IPS DF 6.9 (cell line): ENCODE results near the gene NDUFB10.

ENCODE experiments used
- DNase-seq: peaks from one replicate; pipeline ENCODE4 v3.0.0-alpha.2; 2013; ENCODE audit warnings: low read depth, low spot score
- H3K27ac ChIP-seq: one replicate; pipeline ENCODE4 v1.5.1; 2013; ENCODE audit warnings: low read length, control low read depth
- H3K27me3 ChIP-seq: 2 replicates; pipeline ENCODE4 v1.6.1; 2013; ENCODE audit warnings: mild to moderate bottlenecking, low read length; ENCODE audit not compliant: control insufficient read depth, insufficient read depth
- H3K36me3 ChIP-seq: 2 replicates; pipeline ENCODE4 v1.6.1; 2013; ENCODE audit warnings: low read length; ENCODE audit not compliant: control insufficient read depth, insufficient read depth
- H3K4me1 ChIP-seq: 2 replicates; pipeline ENCODE4 v1.6.1; 2013; ENCODE audit warnings: low read length; ENCODE audit not compliant: control insufficient read depth, insufficient read depth
- H3K4me3 ChIP-seq: 2 replicates; pipeline ENCODE4 v1.5.1; 2013; ENCODE audit warnings: mild to moderate bottlenecking, low read length
- H3K9me3 ChIP-seq: 2 replicates; pipeline ENCODE4 v1.6.1; 2013; ENCODE audit warnings: low read length, inconsistent platforms; ENCODE audit not compliant: control insufficient read depth, insufficient read depth
- WGBS: extraction: QIAGEN DNeasy Blood & Tissue Kit; methylation state at CpG from one replicate; pipeline ENCODE4 v1.1.7; 2013; ENCODE audit warnings: mixed read lengths, missing lambda C conversion rate; ENCODE audit not compliant: insufficient read length, insufficient coverage; 5-methylcytosine and 5-hydroxymethylcytosine counted together

Gene NDUFB10

GRCh38 chr16:2004795-2005517, 45.6 kb downstream of the NDUFB10 start:
- H3K27ac ChIP-seq: no peak overlapping the region
- H3K36me3 ChIP-seq: peaks cover 30% of the 10 kb centered on the region
- no CpG with 5 or more reads among the region's 34 CpGs for WGBS

GRCh38 chr16:2005646-2006045, 46.3 kb downstream of the NDUFB10 start:
- no peak overlapping the region for H3K27ac ChIP-seq
- H3K36me3 ChIP-seq: peaks cover 26% of the 10 kb centered on the region
- H3K4me3 ChIP-seq: no peak overlapping the region
- WGBS: no CpG with 5 or more reads among the region's 21 CpGs
- DNase-seq: no peak
- H3K27me3 ChIP-seq: no peaks in the 10 kb centered on the region
- H3K4me1 ChIP-seq: peaks cover 5% of the 10 kb centered on the region
- no peaks in the 10 kb centered on the region for H3K9me3 ChIP-seq

More at GRCh38 chr16:2004795-2005517, 45.6 kb downstream of the NDUFB10 start:
- DNase-seq: no peak
- Histone ChIP-seq H3K4me1 (peaks cover 5% of the 10 kb centered on the region), H3K9me3 (no peaks in the 10 kb centered on the region), H3K27me3 (no peaks in the 10 kb centered on the region), H3K4me3 (no peak overlapping the region)

DNA sequence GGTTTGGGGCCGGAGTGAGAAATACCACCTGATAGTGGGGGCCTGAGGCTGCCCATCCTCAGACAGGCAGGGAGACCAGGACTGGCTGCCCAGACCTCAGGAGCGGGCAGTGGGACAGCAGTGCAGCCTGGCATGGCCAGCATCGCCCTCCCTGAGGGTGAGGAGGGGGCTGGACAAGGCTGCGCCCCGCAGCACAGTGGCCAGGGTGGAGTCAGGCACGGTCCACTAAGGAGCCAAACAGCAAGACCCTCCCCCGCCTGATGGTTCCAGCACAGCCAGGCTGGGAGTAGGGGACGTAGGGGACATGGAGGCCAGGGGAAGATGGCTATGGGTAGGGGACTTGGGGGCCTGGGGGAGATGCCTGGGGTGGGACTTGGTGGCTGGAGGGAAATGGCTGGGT, 47.0 kb downstream of the NDUFB10 start:
- Histone ChIP-seq H3K27ac (no peak overlapping the region), H3K4me1 (peaks cover 5% of the 10 kb centered on the region), H3K27me3 (no peaks in the 10 kb centered on the region), H3K9me3 (no peaks in the 10 kb centered on the region), H3K36me3 (peaks cover 21% of the 10 kb centered on the region), H3K4me3 (no peak overlapping the region)
- DNase-seq: no peak
- WGBS: no CpG with 5 or more reads among the region's 8 CpGs

DNA sequence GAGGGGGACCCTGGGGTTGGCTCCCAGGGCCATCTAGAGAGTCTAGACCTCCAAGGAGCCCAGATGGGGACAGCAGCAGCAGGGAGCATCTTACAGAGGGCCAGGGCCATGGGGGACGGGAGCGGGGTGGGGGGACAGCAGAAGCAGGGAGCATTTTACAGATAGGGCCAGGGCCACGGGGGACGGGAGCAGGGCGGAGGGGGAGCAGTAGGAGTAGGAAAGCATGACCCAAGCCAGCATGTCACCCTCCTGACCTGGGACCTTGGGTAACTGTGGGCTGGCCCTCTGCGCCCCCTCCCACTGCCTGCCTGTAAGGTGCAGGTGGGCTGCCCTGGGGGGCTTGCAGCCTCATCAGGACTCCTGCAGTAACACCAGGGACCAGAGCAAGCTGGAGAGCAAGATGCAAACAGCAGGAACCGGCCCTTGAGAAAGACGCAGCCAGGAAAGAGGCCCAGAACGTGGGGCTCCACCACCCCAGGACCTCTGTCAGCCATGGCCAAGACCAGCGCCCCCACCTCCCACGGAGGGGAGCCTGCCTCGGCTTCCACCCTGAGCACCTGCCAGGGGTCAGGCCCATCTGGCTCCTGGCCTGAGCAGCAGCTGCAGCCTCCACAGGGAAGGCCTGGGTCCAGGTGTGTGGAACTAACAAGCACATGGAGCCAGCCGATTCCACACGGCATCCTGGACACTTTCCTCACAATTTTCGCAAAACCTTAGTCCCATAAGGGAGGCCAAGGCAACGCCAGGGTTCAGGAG, 47.9 kb downstream of the NDUFB10 start:
- H3K27ac ChIP-seq: no peak overlapping the region
- WGBS: no CpG with 5 or more reads among the region's 16 CpGs

DNA sequence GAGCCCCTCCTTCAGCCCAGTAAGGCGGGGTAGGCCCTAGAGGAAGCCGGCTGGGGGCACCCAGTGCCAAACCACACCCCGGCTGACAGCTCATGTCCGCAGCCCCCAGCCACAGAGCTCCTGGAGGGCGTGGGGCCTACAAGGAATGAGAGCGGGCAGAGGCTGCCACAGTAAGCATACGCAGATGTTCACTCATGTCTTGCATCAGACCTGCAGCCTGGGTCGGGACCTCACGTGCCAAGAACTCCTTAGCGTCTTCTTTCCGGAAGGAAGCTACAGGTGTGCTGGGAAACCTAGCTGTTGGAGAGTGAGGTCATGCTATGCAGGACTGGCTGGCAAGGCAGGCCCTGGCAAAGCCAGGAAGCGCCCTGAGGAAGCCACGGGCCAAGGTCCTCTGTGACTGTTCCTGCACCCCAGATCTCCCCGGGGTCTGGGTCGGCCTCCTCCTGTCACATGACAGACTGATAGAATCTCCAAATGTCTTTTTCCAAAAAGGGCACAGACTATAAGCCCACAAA, 48.7 kb downstream of the NDUFB10 start:
- WGBS: no CpG with 5 or more reads among the region's 15 CpGs
- Histone ChIP-seq H3K27me3 (no peaks in the 10 kb centered on the region), H3K4me1 (peaks cover 5% of the 10 kb centered on the region), H3K9me3 (no peaks in the 10 kb centered on the region), H3K4me3 (no peak overlapping the region), H3K36me3 (peaks cover 4% of the 10 kb centered on the region; the same call in 1 of the 2 replicates), H3K27ac (no peak overlapping the region)
- DNase-seq: no peak

More for the DNA sequence above, 47.9 kb downstream of the NDUFB10 start:
- Histone ChIP-seq H3K27me3 (no peaks in the 10 kb centered on the region), H3K4me1 (peaks cover 5% of the 10 kb centered on the region), H3K36me3 (peaks cover 12% of the 10 kb centered on the region), H3K4me3 (no peak overlapping the region), H3K9me3 (no peaks in the 10 kb centered on the region)
- DNase-seq: no peak

DNA sequence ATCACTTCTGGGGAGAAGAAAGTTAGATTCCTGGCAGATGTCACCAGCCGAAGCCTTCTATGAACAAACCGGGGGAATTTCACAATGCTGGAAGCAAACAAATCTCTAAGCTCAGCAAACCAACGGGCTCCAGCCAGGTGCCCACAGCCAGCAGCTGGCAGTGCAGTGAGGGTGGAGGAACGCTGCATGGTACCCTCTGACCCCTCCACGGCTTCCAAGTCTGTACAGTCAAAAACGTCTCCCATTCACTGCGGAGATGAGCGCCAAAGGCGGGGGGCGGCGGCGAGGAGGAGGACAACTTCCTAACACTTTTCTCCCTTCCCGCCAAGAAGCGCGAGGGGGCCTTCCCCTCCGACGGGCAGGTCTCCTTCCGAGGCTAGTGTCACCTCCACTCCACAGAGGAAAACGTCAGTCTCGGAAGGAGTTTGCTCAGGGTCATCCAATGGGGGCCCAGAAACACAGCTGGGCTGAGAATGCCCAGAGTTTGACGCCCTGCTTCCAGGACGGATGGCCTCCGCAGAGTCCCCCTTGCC, 49.4 kb downstream of the NDUFB10 start:
- Histone ChIP-seq H3K27ac (no peak overlapping the region), H3K27me3 (no peaks in the 10 kb centered on the region), H3K36me3 (no peaks in the 10 kb centered on the region; the same call in 1 of the 2 replicates), H3K4me1 (peaks cover 5% of the 10 kb centered on the region), H3K4me3 (peak overlapping the region; percentile 96), H3K9me3 (no peaks in the 10 kb centered on the region)
- WGBS: no CpG with 5 or more reads among the region's 23 CpGs
- no peak for DNase-seq

- WGBS: no CpG with 5 or more reads among the region's 55 CpGs
- DNase-seq: no peak
- no peaks in the 10 kb centered on the region for H3K9me3 ChIP-seq
- H3K4me1 ChIP-seq: peaks cover 4% of the 10 kb centered on the region
- no peak overlapping the region for H3K27ac ChIP-seq
- H3K27me3 ChIP-seq: no peaks in the 10 kb centered on the region
- peak overlapping the region; percentile 96 for H3K4me3 ChIP-seq
- no peaks in the 10 kb centered on the region; the same call in 1 of the 2 replicates for H3K36me3 ChIP-seq
Observed at GRCh38 chr16:2009164-2009711, 49.9 kb downstream of the NDUFB10 start.

DNA sequence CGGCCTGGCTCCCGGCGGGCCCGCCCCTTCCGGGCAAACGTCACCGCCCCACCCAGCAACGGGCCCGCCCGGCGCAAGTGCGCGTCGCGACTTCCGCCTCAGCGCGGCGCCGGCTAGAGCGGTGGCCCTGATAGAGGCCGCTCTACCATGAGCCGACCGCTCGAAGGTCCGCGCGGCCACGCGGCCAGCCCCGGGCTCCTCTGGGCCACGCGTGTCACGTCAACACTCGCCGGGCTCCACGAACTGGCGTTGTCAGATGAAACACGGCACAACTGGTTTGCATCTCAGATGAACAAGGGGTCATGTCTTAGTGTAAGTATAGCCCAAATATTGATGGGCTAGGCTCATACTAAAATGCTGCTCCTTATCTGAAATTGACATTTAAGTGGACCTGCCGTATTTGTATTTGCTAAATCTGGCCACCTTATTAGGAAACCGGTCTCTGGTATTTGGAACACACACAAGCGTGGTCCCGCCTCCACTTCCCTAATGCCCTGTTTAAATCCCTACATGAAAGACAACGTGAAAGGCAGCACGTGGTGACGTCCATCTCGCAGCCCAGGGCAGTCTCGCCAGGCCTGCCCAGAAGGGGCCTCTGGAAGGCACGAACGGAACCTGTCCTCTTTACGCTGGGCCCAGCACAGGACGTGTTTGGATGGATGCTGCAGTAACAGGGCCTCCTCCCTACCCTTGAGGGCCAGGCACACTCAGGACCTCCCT, 50.6 kb downstream of the NDUFB10 start, which contains the start of gene ZNF598:
Gene ZNF598, minus strand, starts transcription at position 31 of the 720 bp plus-strand sequence.
- Histone ChIP-seq H3K4me3 (peak within 1 kb of the TSS; percentile 96), H3K9me3 (no peaks in the 10 kb centered on the region), H3K27ac (no peak within 1 kb of the TSS), H3K27me3 (no peaks in the 10 kb centered on the region), H3K36me3 (no peaks in the 10 kb centered on the region; the same call in 1 of the 2 replicates), H3K4me1 (peaks cover 1% of the 10 kb centered on the region)
- DNase-seq: no peak
- no CpG with 5 or more reads among the region's 52 CpGs for WGBS
